Ecto neural progenitor cell (in vitro differentiated cells): ENCODE results near the gene BEGAIN.

Experiments used
- DNase-seq: peaks from one replicate; pipeline ENCODE4 v3.0.0-alpha.2; 2018; ENCODE audit warnings: low spot score

The BEGAIN gene

GRCh38 chr14:100587086-100587762, at the start of gene BEGAIN:
TSS of gene BEGAIN (minus strand) at chr14:100587417. CDS start at chr14:100587290, 127 bp downstream.
- DNase-seq = no peak

GRCh38 chr14:100636559-100636958, 49.3 kb upstream of the BEGAIN start:
- DNase-seq = no peak

GRCh38 chr14:100634026-100634425, 46.8 kb upstream of the BEGAIN start:
- DNase-seq = no peak

GRCh38 chr14:100633406-100633805, 46.2 kb upstream of the BEGAIN start:
- DNase-seq = no peak

GRCh38 chr14:100629696-100630095, 42.5 kb upstream of the BEGAIN start:
- no peak for DNase-seq

- no peak for DNase-seq
Measured at GRCh38 chr14:100629098-100629497, 41.9 kb upstream of the BEGAIN start.

GRCh38 chr14:100628225-100628624, 41.0 kb upstream of the BEGAIN start:
- DNase-seq = no peak

- no peak for DNase-seq
Measured at GRCh38 chr14:100626614-100627013, 39.4 kb upstream of the BEGAIN start.

- DNase-seq = no peak
Measured at GRCh38 chr14:100623961-100624360, 36.7 kb upstream of the BEGAIN start.

- DNase-seq = no peak
Measured at GRCh38 chr14:100623557-100623956, 36.3 kb upstream of the BEGAIN start.

GRCh38 chr14:100622708-100623485, 35.7 kb upstream of the BEGAIN start:
- no peak for DNase-seq

GRCh38 chr14:100622224-100622623, 35.0 kb upstream of the BEGAIN start:
- DNase-seq = no peak

GRCh38 chr14:100621806-100622205, 34.6 kb upstream of the BEGAIN start:
- no peak for DNase-seq

- DNase-seq = no peak
Measured at GRCh38 chr14:100620255-100621100, 33.3 kb upstream of the BEGAIN start.

- DNase-seq = no peak
Measured at GRCh38 chr14:100619396-100620254, 32.4 kb upstream of the BEGAIN start.

- no peak for DNase-seq
Measured at GRCh38 chr14:100618763-100619320, 31.6 kb upstream of the BEGAIN start.

GRCh38 chr14:100618318-100618693, 31.1 kb upstream of the BEGAIN start:
- DNase-seq = no peak

GRCh38 chr14:100617410-100618317, 30.4 kb upstream of the BEGAIN start:
- no peak for DNase-seq

GRCh38 chr14:100616854-100617409, 29.7 kb upstream of the BEGAIN start:
- no peak for DNase-seq
